GM19240 (cell line): ENCODE measurements around the gene DDAH2.
A peak's percentile ranks its signal among the peaks of the same experiment; 100 is the strongest.

Experiments
- DNase-seq: peaks from one replicate; pipeline ENCODE4 v3.0.0; 2011; ENCODE audit warnings: low spot score; ENCODE audit not compliant: insufficient read length

Gene DDAH2, protein sequence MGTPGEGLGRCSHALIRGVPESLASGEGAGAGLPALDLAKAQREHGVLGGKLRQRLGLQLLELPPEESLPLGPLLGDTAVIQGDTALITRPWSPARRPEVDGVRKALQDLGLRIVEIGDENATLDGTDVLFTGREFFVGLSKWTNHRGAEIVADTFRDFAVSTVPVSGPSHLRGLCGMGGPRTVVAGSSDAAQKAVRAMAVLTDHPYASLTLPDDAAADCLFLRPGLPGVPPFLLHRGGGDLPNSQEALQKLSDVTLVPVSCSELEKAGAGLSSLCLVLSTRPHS

DNA sequence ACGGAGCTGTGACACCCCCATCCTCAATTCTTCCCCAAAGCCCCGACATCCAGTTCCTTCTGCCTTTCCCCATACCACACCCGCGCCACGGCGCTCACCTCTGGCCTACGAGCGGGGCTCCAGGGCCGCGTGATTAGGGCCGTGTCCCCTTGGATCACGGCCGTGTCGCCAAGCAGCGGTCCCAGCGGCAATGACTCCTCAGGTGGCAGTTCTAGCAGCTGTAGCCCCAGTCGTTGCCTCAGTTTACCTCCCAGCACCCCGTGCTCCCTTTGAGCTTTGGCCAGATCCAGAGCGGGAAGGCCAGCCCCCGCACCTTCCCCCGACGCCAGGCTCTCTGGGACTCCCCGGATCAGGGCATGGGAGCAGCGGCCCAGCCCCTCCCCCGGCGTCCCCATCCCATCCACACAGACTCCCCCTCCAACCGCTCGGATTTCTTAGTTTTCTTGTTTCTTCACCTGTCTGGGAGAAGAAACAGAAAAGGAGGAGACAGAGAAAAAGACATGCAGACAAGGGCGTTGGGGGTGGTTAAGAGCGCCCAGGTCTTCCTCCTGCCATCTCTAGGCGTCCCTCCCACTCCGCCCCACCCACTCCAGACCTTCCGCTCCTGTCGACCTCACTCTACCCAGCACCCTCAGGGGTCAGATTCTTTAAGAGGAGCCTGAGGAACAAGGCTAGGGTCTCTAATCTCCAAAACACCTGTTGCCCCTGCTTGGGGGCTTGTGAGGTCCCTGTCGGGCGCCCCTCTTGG is at the start of gene DDAH2:
DDAH2 (minus strand) TSS at position 533 of the 748 bp plus-strand sequence; CDS start at position 395, 138 bp downstream.
- no peak for DNase-seq

DNA sequence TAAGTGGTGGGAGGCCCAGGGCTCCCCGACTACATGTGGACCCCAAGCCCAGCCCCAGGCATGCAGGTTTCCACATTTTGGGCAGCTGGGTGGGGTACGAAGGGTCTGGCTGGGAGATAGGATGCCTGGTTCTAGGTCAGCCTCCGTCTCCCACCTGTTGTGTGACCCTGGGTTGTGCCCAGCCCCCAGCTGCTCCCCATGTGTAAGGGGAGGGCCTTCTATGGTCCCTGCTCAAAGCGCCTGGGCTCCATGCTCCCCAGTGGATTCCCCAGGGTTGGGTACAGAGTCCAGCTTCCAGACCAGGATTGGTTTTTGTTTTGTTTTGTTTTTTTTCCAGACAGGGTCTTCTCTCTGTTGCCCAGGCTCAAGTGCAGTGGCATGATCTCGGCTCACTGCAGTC is 49.1 kb upstream of the DDAH2 start:
- DNase-seq, result no peak

DNA sequence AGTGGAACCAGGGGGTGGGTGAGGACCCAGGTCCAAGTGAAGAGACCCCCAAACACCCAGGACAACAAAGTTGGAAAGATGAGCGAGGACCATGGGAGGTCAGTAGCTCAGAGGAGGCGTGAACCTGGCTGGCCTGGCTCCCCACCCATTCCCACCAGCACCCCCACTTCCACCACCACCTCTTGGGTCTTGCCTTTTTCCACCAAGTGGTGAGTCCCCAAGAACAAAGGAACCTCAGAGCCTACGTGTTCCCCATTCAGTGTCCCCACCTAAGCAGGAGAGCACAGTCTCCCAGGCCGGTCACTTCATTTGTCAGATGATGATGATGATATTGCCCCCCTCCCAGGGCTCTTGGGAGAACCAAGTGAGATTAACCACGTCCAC is 48.6 kb upstream of the DDAH2 start:
- DNase-seq, result no peak

DNA sequence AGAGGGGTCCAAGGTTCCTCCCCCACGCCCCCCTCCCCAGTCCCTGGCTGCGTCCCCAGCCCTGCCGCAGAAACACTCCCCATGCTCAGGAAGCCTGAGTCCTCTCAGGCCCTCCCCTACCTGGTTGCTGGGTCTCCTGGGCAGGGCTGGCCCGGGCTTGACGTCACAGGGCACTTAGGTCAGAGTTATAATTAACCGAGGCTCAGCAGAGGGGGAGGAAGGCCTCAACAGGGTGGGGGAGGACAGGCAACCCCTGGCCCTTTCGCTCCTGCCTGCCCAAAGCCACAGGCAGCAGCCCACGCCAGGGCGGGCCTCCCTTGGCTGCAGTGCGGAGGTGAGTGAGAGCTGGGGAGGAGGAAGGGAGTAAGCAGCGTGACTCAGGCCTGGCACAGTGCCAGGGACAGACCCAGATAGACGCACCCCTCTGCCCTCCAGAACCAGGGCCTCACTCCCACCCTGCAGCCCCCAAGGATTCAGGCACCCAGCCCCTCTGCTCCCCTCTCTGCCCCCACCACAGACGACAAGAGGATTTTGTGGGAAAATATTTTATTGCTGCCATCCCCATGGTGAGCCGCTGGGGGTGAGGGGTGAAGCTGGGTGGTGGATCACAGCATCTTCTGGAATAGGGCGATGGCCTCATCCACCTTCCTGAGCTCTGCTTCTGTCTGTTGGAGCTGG is 48.0 kb upstream of the DDAH2 start, which contains the start of gene VWA7:
VWA7 (minus strand) TSS at position 340 of the 678 bp plus-strand sequence. CDS start 549 bp downstream, outside the sequence.
- DNase-seq, result peak; percentile 72

DNA sequence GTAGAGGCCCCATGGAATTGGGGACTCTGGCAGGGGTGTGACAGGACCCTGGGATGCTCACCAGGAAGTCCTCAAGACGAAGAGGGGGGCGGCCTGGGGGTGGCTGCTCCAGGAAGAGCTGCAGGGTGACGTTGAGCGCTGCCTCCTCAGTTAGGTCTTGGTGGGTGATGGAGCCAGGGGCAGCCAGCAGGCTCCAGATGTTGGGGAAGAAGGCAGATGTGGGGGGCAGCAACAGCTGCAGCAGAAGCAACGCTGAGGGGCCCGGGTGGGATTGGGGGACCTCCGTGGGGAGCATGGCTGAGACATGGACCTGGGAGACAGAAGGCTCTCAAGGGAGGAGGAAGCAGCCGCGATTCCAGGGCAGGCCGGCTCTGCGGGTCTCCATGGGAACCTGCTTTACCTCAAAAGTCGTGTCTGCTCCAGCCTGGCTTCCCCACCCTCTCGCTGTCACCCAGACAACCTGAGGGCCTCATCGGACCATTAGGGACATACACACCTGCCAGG is 47.4 kb upstream of the DDAH2 start:
- no peak for DNase-seq

DNA sequence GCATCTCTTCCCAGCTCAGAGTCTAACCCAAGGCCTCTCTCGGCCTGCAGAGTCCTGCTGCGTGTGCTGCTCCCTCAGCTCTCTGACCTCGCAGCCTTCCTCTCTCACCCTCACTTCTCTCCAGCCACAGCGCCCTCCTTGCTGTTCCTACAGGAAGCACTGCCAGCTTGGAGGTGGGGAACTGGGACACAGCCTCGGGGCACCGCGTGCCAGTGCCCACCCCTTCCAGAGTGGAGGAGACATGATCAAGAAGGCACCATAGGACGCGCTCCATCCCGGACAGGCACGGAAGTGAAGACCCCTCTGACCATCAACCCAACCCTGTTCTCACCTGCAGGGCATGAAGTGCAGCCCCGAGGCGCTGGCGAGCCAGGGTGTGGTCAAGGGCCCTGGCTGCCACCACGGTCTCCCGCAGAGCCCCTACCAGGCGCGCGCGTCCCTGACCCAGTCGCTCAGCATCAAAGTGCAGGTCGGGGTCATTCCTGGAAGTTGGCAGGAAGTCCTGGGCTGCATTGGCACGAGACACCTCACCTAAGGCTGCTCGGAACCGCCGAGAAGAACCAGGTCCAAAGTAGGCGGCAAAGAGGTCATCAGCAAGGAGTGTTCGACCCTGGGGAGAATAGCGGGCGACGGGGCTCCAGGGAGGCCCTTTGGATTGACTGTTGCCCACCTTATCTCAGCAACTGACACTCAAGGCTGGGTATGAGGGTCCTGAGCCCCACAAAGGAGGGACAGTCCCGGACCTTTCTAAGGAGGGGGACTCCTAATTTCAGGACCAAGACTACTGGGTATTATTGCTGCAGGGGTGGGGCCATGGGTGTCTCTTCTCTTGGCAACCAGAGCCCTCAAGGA is 46.8 kb upstream of the DDAH2 start:
- no peak for DNase-seq

DNA sequence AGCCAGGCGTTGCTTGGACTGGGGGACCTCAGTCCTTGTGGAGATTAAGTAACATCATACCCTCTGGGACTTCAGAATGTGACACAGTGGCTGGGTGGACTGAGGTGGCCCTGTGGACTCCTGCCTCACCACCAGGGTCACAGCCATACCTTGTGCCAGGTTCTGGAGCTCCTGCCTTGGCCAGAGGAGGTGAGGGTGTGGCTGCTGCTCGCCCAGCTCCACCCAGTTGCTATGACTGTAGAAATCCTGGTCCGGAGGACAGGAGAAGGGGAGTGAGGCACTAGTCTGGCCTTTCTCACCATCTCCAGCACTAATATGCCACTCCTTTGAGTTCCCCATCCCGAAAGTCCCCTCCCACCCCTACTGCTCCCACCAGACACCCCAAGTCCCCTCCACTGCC is 46.1 kb upstream of the DDAH2 start:
- DNase-seq, result no peak

DNA sequence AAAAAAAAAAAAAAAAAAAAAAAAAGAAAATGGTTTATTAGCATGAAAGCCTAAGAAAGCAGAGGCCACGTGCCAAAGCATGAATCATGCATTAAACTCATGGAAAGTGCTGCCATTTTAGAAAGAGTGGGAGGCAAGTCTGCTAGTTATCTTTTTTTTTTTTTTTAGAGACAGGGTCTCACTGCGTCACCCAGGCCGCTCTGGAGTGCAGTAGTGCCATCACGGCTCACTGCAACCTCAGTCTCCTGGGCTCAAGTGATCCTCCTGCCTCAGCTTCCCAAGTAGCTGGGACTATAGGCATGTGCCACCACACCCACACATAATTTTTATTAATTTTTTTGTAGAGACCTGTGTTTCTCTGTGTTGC is 42.9 kb upstream of the DDAH2 start:
- DNase-seq, result no peak

DNA sequence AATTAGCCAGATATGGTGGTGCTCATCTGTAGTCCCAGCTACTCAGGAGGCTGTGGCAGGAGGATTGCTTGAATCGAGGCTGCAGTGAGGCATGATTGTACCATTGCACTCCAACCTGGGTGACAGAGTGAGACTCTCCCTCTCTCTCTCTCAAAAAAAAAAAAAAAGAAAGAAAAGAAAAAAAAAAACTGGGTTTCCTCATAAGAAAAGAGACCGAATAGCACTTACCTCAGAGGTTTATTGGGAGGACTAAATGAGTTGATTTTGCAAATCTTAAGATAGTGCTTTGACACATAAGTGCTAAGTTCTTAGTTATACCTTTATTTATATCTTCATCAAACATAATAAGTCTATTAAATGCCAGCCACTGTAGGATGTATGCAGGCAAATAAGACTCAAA is 41.8 kb upstream of the DDAH2 start:
- DNase-seq, result no peak

DNA sequence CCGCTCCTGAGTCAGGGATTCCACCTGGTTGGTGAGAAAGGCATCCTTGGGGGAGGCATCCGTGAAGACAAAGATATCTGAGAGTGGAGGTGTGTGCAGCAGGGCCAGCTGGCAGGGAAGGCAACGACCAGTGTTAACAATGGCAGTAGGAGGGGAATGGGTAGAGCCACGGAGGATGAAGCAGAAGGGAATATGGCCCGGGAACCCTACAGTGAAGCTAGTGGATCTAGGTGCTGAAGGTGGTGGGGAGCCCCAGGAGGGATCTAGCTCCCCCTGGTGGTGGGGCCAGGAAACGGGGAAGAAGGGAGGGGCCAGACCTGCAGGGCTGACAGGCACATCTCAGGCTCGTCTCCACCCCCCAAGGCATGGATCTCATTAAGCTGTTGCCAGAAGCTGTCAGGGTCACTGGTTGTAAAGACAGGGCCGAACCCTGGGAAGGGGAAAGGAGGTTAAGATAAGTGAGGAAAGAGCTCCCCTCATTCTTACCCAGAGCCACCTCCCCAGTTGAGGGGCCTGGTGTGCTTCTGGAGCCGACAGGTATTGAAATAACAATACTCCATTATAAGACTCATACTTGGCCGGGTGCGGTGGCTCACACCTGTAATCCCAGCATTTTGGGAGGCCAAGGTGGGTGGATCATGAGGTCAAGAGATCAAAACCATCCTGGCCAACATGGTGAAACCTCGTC is 40.7 kb upstream of the DDAH2 start:
- peak; percentile 95 for DNase-seq

DNA sequence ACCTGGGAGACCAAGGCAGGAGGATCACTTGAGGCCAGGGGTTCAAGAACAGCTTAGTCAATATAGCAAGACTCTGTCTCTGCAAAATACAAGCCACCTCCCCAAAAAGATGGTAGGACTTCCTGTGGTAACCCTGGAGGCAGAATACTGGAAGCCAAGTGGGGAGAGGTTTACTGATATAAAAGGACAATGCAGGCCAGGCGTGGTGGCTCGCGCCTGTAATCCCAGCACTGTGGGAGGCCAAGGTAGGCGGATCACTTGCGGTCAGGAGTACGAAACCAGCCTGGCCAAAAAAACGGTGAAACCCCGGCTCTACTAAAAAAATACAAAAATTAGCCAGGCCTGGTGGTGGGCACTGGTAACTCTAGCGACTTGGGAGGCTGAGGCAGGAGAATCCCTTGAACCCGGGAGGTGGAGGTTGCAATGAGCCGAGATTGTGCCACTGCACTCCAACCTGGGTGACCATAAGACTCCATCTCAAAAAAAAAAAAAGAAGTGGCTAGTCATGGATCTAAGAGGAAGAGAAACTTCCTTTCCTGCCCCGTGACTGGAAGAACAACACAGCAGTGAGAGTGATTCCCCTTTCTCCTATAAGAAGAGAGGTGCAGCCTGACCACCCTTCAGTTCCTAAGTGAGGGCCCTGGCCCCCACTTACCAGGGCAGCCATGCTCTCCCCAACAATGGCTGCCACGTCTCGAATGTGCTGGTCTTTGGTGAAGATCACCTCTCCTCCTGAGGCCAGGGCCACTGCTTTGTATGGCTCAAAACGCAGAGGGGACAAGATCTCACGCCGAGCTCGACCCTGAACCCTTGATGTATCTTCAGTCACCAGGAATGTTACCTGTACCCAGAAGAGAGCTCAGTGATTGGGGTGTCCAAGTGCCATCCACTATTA is 39.5 kb upstream of the DDAH2 start:
- no peak for DNase-seq

DNA sequence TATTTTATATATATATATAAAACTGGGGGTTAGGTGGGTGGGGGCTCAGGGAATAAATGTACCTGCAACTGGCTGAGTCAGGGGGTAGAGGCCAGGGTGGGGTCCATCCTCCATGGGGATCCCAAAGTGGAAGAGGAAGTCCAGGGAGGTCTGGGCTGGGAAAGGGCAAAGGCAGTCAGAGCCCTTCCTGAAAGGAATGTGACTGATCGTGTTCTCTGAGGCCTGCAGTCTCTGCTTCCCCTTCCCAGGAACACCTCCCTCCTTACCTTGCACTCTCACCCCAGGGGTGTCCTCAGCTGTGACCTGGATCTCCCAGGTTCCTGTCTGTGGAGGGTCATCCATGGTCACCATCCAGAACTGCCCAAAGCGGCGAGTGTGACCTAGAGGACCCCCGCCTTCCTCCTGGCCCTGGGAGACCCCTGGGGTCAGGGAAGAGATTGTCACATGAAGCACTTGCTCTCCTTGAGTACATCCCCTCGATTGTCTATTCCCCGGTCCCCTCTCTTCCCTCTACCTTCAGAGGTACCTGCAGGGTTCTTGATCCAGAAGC is 38.1 kb upstream of the DDAH2 start:
- no peak for DNase-seq

DNA sequence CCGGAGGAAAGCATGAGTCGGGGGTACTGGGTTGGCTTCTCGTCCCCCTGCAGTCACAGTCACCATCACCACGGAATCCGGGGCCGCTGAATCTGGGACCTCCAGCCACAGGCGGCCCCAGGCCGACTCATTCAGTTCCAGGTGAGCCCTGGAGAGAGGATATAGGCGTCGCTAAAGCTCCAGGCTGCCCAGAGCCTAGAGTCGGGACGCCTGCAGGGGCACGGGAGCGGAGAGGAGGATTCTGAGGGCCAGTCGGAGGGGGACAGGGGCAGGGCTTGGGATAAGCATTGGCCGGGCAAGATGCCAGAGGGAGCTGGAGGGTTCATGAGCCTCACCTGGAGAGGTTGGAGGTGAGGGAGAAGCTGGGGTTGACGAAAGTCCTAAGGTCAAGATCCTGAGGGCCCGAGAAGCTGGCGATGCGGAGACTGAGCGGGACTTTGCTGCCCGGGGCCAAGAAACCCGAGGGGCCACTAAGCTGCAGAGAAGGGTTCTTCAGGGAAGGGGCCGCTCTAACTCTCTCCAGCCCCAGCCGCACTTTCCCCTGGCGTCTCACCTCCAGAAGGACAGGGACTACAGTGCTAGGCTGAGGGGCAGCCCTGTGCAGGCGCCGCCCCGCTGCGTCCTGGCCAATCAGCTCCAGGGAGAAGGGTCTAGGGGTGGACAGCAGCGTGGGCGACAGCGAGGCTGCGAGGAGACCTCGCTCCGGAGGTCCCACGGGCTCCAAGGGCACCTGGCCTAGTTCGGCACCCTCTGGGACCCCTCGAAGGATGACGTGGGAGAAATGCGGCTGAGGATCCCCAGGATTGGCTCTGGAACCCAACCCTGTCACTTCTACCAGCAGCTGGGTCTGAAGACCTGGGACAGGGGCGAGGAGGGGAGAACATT is 37.1 kb upstream of the DDAH2 start:
- DNase-seq, result no peak

DNA sequence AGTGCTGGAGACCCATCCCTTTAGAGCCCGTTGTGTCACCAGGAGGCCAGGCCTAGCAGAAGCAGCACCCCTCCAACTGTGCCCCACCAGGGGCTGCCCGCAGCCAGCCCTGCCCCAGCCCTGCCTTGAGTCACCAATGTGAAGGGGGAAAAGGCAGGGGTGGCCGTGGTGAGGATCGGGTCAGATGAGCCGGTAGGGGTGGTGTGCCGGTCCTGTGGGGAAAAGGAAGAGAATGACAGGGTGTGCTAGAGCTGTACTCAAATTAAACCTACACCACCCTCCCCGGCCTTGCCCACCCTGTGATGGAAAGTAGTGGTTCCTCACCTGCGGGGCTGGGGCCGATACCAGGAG is 36.4 kb upstream of the DDAH2 start:
- DNase-seq, result no peak

DNA sequence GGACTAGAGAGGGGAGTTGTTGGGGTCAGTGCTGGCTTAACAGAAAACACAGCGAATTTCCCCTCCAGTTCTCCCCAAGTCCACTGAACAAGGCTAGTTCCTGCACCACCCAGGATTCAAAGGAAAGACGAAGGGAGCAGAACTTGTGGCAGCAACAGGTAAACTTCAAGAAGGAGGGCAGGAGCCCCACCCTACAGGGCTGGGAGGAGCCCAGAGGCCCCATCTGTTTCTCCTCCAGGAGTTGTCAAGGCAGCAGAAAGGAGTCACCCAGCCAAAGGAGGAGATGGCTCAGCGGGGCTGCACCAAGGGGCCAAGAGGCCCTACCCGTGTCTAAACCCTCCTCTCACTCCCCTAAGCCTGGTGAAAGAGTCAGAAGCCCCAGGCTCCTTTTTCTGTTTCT is 35.1 kb upstream of the DDAH2 start:
- DNase-seq, result no peak

DNA sequence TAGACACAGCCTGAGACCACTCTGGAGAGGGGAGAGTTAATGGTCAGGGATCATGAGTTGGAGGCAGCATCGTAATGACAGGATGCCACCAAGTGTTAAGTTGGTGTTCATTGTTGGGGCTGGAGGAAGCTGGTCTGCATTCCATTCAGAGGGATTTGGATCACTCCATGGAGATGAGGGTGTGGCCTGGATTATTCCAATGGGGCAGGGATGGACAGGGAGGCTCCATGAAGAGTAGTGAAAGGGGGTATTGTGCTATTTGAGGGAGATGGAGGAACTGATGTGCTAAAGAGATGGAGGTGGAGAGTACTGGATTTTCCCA is 34.5 kb upstream of the DDAH2 start:
- no peak for DNase-seq

DNA sequence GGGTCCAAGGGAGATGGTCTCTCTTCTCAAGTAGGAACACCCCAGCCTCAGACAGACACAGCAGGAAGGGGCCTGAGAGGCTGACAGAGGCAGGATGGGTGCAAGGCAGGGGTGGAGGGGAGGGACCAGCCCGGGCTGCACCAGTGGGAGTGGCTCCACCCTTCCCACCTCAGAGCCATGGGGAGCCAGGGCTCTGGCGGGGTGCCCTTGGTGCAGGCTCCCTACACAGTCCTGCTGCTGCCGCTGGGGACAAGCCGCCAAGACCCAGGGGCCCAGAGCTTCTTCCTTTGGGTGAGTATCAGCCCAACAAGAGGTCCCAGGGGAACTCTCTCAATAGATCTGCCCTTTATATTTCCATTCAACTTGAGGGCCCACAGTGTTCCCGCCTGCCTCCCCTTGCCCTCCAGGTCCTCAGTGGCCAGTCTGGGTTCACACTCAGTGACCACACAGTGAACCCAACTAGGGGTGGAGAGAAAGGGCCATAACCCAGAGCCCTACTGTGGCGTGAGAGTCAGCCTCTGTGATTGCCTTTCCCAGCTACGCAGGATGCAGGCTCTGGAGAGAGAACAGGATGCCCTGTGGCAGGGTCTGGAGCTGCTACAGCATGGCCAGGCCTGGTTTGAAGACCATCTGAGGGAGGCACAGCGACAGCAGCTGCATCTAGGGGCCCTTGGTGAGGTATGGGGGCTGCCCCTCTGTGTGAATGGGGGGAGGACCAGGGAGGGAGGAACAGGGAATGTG is 33.9 kb upstream of the DDAH2 start:
- no peak for DNase-seq

DNA sequence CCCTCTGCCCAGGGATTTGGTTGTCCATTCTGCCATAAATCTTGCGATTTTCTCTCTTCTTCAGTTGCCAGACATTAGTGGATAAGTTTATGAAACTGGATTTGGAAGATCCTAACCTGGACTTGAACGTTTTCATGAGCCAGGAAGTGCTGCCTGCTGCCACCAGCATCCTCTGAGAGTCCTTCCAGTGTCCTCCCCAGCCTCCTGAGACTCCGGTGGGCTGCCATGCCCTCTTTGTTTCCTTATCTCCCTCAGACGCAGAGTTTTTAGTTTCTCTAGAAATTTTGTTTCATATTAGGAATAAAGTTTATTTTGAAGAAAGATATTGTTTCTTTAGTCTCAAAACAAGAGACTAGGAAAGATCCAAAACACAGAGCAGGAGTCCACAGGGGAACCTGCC is 33.3 kb upstream of the DDAH2 start, which contains the start of gene SAPCD1:
SAPCD1 (plus strand) TSS at position 301 of the 400 bp plus-strand sequence. CDS start 399 bp downstream, outside the sequence.
- no peak for DNase-seq
